ENCODE results near the gene RRBP1.

- TF ChIP-seq CTCF (IDR thresholded peaks at IDR 0.05; ENCODE audit: borderline replicate concordance, extremely low read depth, low read length, poor library complexity, severe bottlenecking), result no peak
- no peak for TF ChIP-seq EZH2 (IDR thresholded peaks at IDR 0.05; ENCODE audit: borderline replicate concordance, low read depth, low read length, severe bottlenecking)
These were observed 6.3 kb downstream of the RRBP1 start for GRCh38 chr20:17675519-17676377.
